ENCODE data around the gene PALLD. TPM values are rescaled to one million over a fixed set of nuclear protein-coding genes. Genes with fewer than 3 reads are reported as not detected.

PALLD gene
- total and polyA plus RNA-seq, 2 of the 13 experiments (the other 11 are each of a cell fraction or from before 2014, with no cell fraction given) = 0.50 to 1.5 TPM

DNA sequence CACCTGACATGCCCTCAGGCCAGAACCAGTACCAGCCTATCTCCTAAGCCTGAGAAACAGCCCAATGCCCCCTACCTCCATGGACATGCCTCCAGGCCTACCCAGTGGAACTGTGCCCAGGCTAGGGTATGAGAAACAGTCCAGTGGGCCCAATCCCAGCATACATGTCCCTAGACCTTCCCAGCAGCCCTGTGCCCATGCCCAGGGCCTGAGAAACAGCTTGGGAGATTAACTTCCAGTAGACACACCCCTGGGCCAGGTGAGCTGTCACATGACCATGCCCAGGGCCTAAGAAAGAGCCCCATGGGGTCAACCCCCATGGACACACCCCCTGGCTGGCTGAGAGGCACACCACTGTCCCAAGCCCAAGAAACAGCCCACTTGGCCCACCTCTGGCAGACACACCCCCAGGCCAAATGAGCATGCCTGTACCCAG is 434.4 kb downstream of the PALLD start (continued):
- TF ChIP-seq, protein P1, sequence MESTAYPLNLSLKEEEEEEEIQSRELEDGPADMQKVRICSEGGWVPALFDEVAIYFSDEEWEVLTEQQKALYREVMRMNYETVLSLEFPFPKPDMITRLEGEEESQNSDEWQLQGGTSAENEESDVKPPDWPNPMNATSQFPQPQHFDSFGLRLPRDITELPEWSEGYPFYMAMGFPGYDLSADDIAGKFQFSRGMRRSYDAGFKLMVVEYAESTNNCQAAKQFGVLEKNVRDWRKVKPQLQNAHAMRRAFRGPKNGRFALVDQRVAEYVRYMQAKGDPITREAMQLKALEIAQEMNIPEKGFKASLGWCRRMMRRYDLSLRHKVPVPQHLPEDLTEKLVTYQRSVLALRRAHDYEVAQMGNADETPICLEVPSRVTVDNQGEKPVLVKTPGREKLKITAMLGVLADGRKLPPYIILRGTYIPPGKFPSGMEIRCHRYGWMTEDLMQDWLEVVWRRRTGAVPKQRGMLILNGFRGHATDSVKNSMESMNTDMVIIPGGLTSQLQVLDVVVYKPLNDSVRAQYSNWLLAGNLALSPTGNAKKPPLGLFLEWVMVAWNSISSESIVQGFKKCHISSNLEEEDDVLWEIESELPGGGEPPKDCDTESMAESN (CRISPR knock-in tag; conservative IDR thresholded peaks at IDR 0.05) = no peak
- TF ChIP-seq HDAC1 (CRISPR knock-in tag; IDR thresholded peaks at IDR 0.05) = no peak
- no peak for TF ChIP-seq ZNF878 (CRISPR knock-in tag; IDR thresholded peaks at IDR 0.05)
- TF ChIP-seq ZNF350 (CRISPR knock-in tag; IDR thresholded peaks at IDR 0.05; ENCODE audit: borderline replicate concordance, low read depth) = no peak
- no peak for TF ChIP-seq ZNF564 (CRISPR knock-in tag; IDR thresholded peaks at IDR 0.05)

DNA sequence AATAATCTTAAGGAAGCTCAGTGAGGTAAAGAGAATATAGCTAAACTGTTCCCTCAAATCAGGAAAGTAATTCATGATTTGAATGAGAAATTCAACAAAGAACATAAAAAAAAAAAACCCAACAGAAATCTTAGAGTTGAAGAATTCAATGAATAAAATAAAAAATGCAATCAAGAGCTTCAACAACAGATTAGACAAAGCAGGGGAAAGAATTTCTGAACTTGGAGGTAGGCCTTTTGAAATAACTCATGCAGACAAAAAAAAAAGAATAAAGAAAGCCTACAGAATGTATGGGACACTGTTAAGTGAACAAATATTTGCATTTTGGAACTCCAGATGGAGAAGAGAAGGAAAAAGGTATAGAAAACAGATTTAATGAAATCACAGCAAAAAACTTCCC is 435.3 kb downstream of the PALLD start:
- H3K9me3 ChIP-seq (ENCODE audit: low read length) = peaks cover 12% of the 10 kb centered on the region; the same call in 1 of the 2 replicates
- no peak for DNase-seq (ENCODE audit: low spot score)
- no peak overlapping the region for H2AFZ ChIP-seq (ENCODE audit: low read length)
- ChIA-PET POLR2A (no interaction called here), CTCF (ENCODE audit: low intra/inter-chr PET ratio, low total read pairs) (no interaction called here)
- in situ Hi-C loops (cut with HindIII; ENCODE audit: extremely low pct_ligation_motif_present, low pct_unique_long_range_greater_than_20kb) = no loop called here
- H3K4me2 ChIP-seq (ENCODE audit: low read depth, low read length) = no peak overlapping the region
- H3K27ac ChIP-seq (ENCODE audit: extremely low read length, insufficient read depth, low read length) = no peak overlapping the region
- no peaks in the 10 kb centered on the region for H3K27me3 ChIP-seq (ENCODE audit: control insufficient read depth in 1 of 2, insufficient read depth in 2 of 2, low read length in 2 of 2)
- H3K4me1 ChIP-seq (ENCODE audit: insufficient read depth, low read length) = peaks cover 12% of the 10 kb centered on the region
- H4K20me1 ChIP-seq (ENCODE audit: insufficient read depth, low read length) = no peaks in the 10 kb centered on the region
- no peak for FAIRE-seq
- intact Hi-C loops (cut with micrococcal nuclease; ENCODE audit: unreplicated experiment) = no loop called here
- no peak overlapping the region for H3K9ac ChIP-seq (ENCODE audit: insufficient read depth, low read depth, low read length)
- H3K36me3 ChIP-seq (replicated peaks in 1 of 2; ENCODE audit: control insufficient read depth in 1 of 2, insufficient read depth in 2 of 2, low read length in 2 of 2) = no peaks in the 10 kb centered on the region
- H3K79me2 ChIP-seq (ENCODE audit: insufficient read depth, low read length) = no peaks in the 10 kb centered on the region
- no peak for ATAC-seq
- TF ChIP-seq ZNF160 (CRISPR knock-in tag; IDR thresholded peaks at IDR 0.05) = peak; percentile 94; the same call in 1 of the 2 replicates
- TF ChIP-seq, protein P2, sequence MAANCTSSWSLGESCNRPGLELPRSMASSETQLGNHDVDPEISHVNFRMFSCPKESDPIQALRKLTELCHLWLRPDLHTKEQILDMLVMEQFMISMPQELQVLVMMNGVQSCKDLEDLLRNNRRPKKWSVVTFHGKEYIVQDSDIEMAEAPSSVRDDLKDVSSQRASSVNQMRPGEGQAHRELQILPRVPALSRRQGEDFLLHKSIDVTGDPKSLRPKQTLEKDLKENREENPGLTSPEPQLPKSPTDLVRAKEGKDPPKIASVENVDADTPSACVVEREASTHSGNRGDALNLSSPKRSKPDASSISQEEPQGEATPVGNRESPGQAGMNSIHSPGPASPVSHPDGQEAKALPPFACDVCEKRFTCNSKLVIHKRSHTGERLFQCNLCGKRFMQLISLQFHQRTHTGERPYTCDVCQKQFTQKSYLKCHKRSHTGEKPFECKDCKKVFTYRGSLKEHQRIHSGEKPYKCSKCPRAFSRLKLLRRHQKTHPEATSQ (CRISPR knock-in tag; IDR thresholded peaks at IDR 0.05; ENCODE audit: borderline replicate concordance) = no peak
- no TSS peak for BruUV-seq (replicated peaks)
- no peak overlapping the region for H3K4me3 ChIP-seq (replicated peaks in 1 of 3; ENCODE audit: insufficient read depth in 1 of 3, low read depth in 2 of 3, low read length in 3 of 3)
